IMR-90 (cell line): Measurements from ENCODE around the gene PREB.

Experiments
- BHLHE40 ChIP-seq: fragments of 150-350 bp; IDR thresholded peaks from 2 replicates; pipeline ENCODE4 v1.6.1; 2016; ENCODE audit warnings: mild to moderate bottlenecking, low read depth, low read length
- CEBPB ChIP-seq: IDR thresholded peaks from 2 replicates; pipeline ENCODE4 v1.6.1; 2012; ENCODE audit warnings: low read depth, low read length, improper control_type of control experiment
- CHD1 ChIP-seq: IDR thresholded peaks from 2 replicates; pipeline ENCODE4 v1.6.1; 2012; ENCODE audit warnings: low read depth, low read length, improper control_type of control experiment
- CTCF ChIP-seq: conservative IDR thresholded peaks from 2 replicates; pipeline ENCODE4 v1.5.1; 2012; ENCODE audit warnings: mild to moderate bottlenecking, low read depth, low read length, improper control_type of control experiment
- ELK1 ChIP-seq: fragments of 150-350 bp; IDR thresholded peaks from 2 replicates; pipeline ENCODE4 v1.6.1; 2016; ENCODE audit warnings: low read depth, mild to moderate bottlenecking, low read length, moderate library complexity, borderline replicate concordance
- FOS ChIP-seq: fragments of 150-350 bp; IDR thresholded peaks from 2 replicates; pipeline ENCODE4 v1.6.1; 2016; ENCODE audit warnings: low read depth, low read length
- MAFK ChIP-seq: IDR thresholded peaks from 2 replicates; pipeline ENCODE4 v1.6.1; 2012; ENCODE audit warnings: low read depth, low read length, improper control_type of control experiment
- MAZ ChIP-seq: IDR thresholded peaks from 2 replicates; pipeline ENCODE4 v1.6.1; 2012; ENCODE audit warnings: low read depth, mild to moderate bottlenecking, low read length, improper control_type of control experiment, moderate library complexity, borderline replicate concordance
- NFE2L2 ChIP-seq: fragments of 150-350 bp; IDR thresholded peaks from 2 replicates; pipeline ENCODE4 v1.6.1; 2016; ENCODE audit warnings: low read depth, mild to moderate bottlenecking, low read length
- POLR2A ChIP-seq: IDR thresholded peaks from 2 replicates; pipeline ENCODE4 v1.6.1; 2012; ENCODE audit warnings: mild to moderate bottlenecking, low read depth, low read length
- RAD21 ChIP-seq: IDR thresholded peaks from 2 replicates; pipeline ENCODE4 v1.6.1; 2012; ENCODE audit warnings: low read length, improper control_type of control experiment
- RCOR1 ChIP-seq: IDR thresholded peaks from 2 replicates; pipeline ENCODE4 v1.6.1; 2012; ENCODE audit warnings: mild to moderate bottlenecking, low read length, improper control_type of control experiment; ENCODE audit not compliant: insufficient replicate concordance
- RFX5 ChIP-seq: IDR thresholded peaks from 2 replicates; pipeline ENCODE4 v1.8.0; 2012; ENCODE audit warnings: low read depth, mild to moderate bottlenecking, low read length, moderate library complexity
- SMC3 ChIP-seq: fragments of 150-350 bp; IDR thresholded peaks from 2 replicates; pipeline ENCODE4 v1.6.1; 2016; ENCODE audit warnings: low read depth, mild to moderate bottlenecking, antibody characterized with exemption, low read length, moderate library complexity

- TF ChIP-seq CTCF, result no peak
- TF ChIP-seq RAD21, result no peak
- TF ChIP-seq CEBPB, result no peak
- no peak for TF ChIP-seq POLR2A
- no peak for TF ChIP-seq RFX5
- TF ChIP-seq CHD1, result no peak
- TF ChIP-seq SMC3, result no peak
- no peak for TF ChIP-seq ELK1
- no peak for TF ChIP-seq MAZ
- no peak for TF ChIP-seq RCOR1
- no peak for TF ChIP-seq FOS
- TF ChIP-seq BHLHE40, result no peak
- TF ChIP-seq MAFK, result no peak
- no peak for TF ChIP-seq NFE2L2
Observed at GRCh38 chr2:27134781-27135477, 493 bp upstream of the PREB start.
